Skeletal muscle cell (primary cell): ENCODE results near the gene ARHGAP18.
A peak's percentile ranks its signal among the peaks of the same experiment; 100 is the strongest.

Source experiments
- DNase-seq: peaks from one replicate; pipeline ENCODE4 v3.0.0-alpha.2; 2010; ENCODE audit warnings: low read depth
- H3K4me3 ChIP-seq: 2 replicates; pipeline ENCODE4 v1.5.1; 2011; ENCODE audit warnings: low read depth, mild to moderate bottlenecking, control low read depth, low read length, moderate library complexity

Gene ARHGAP18

GRCh38 chr6:129726650-129727049, 16.7 kb upstream of the ARHGAP18 start:
- H3K4me3 ChIP-seq = no peak overlapping the region
- no peak for DNase-seq

DNA sequence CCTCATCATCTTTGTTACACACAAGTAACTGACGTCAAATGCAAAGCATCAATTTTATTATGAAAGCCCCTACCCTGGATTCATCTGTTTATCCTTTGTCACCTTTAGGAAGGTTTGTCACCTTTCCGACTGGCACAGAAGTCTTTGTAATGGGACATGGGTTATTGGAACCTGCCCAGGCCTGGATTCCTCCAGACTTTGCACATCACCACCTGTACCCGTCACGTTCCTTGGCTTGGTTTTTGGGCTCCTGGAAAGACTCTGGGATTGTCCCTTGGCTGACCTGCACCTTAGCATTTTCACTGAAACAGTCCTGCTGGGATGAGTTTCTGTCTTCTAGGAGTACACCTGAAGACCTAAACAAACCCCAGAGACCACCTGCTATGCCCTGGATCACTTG, 15.4 kb upstream of the ARHGAP18 start:
- no peak for DNase-seq
- H3K4me3 ChIP-seq = no peak overlapping the region

- no peak for DNase-seq
- no peak overlapping the region for H3K4me3 ChIP-seq
Measured at GRCh38 chr6:129719692-129720091, 9.7 kb upstream of the ARHGAP18 start.

GRCh38 chr6:129717277-129717676, 7.3 kb upstream of the ARHGAP18 start:
- no peak for DNase-seq
- no peak overlapping the region for H3K4me3 ChIP-seq

DNA sequence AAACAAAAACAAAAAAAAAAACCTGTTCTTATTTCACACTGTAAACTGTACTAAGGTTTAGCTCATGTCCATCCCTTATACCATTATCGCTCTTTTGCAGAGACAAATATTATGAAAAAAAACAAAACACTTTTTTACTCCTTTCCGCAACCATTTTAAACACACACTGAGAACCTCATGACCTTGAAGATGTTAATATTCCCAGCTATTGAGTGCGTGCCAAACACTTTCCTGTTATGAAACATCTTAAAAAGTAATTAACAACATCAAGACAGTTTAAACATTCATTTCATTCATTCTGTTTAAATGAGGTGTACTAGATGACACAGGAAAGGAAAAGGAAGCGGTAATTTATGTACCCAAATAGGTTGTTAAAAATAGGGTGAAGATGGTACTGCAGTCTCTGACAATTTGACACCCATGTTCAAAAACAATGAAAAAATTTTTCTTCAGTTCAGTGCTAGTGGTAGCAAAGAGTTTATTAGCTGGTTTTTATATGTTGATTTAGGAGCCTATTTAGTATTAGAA, 3.9 kb upstream of the ARHGAP18 start:
- DNase-seq = no peak
- H3K4me3 ChIP-seq = no peak overlapping the region

GRCh38 chr6:129711271-129711631, 1.3 kb upstream of the ARHGAP18 start:
- DNase-seq = no peak
- H3K4me3 ChIP-seq = no peak overlapping the region

- H3K4me3 ChIP-seq = peak overlapping the region; percentile 68
- no peak for DNase-seq
Measured at GRCh38 chr6:129710450-129711270, 683 bp upstream of the ARHGAP18 start.

- DNase-seq = peak; percentile 37
- H3K4me3 ChIP-seq = peak overlapping the region; percentile 68
Measured at GRCh38 chr6:129709196-129709768, 695 bp downstream of the ARHGAP18 start.

GRCh38 chr6:129708496-129709195, 1.3 kb downstream of the ARHGAP18 start:
- DNase-seq = no peak
- H3K4me3 ChIP-seq = peak overlapping the region; percentile 68

DNA sequence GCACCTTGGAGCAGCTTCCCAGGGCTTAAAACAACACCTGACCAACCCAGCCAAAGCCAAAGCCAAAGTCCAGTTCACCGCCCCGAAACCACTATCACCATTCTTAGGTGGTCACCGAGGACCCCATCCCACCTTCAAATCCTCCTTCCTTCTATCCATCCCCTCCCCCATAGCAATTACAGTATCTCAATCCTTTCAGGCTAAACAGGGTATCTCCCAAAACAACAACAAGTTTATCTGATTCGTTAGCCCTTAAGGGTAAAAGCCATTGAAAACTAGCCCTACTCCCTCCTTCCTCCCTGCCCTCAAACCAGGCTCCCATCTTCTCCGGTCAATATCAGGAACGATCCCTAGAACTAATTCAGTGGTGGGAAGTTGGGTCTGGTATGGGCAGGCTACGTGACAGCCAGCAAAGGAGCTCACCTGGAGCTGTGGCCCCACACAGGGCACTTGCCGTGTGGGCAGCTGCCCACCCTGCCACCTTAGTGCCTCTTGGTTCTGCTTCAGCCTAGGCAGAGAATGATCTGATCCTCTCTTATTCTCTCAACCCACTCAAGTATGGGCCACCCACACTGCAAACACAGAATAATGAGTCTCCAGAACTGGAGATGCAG, 2.0 kb downstream of the ARHGAP18 start:
- no peak for DNase-seq
- peak overlapping the region; percentile 68 for H3K4me3 ChIP-seq

- H3K4me3 ChIP-seq = no peak overlapping the region
- no peak for DNase-seq
Measured at GRCh38 chr6:129707028-129707427, 2.9 kb downstream of the ARHGAP18 start.

DNA sequence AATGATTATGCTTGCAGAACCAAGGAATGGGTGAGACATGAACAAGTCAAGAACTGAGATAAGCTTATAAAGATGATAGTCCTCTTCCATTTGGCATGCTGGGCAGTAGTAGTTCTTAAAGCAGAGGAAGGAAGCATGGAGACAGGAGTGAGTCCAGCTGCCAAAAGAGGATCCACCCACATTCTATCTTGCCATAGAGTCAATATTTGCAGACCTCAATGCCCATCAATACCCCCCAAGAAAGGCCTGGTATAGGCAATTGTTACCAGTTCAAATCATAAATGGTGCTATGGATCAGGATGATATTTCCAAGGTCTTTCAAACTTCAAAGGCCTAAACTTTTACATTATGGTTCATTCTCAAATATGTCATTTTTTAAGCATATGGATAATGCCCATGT, 4.8 kb downstream of the ARHGAP18 start:
- DNase-seq = no peak
- H3K4me3 ChIP-seq = no peak overlapping the region

- no peak overlapping the region for H3K4me3 ChIP-seq
- no peak for DNase-seq
Measured at GRCh38 chr6:129704708-129705107, 5.3 kb downstream of the ARHGAP18 start.

DNA sequence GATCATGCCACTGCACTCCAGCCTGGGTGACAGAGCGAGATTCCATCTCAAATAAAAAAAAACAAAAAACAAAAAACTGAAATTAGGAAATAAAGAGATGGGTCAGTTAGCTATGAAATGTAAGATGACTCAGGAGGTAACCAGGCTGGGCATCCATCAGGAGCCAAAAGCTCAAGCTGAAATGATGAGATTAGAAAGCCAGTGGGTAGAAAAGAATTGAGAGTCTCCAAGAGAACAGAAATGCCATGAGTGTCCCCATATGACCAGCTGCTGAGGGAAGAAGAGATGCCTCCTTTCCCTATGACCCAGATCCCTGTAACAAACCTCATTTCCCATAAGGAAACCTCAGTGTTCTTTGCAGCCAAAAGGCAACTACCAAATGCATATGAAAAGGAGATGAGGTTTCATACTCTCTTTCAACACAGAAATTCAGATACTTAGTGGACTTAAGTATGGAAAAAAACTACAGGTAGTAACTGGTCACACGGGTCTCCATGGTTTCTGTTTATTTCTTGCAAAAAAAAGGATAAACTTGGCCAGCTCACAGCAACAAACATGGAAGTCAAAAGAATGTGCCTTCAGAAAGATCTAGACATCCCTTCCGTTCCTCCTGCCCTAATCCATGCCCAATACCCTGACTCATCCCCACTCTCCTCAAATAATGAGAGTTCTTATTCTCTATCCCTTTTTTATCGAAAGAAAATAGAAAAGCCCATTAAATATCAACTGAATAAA, 8.1 kb downstream of the ARHGAP18 start:
- peak; percentile 52 for DNase-seq
- no peak overlapping the region for H3K4me3 ChIP-seq

DNA sequence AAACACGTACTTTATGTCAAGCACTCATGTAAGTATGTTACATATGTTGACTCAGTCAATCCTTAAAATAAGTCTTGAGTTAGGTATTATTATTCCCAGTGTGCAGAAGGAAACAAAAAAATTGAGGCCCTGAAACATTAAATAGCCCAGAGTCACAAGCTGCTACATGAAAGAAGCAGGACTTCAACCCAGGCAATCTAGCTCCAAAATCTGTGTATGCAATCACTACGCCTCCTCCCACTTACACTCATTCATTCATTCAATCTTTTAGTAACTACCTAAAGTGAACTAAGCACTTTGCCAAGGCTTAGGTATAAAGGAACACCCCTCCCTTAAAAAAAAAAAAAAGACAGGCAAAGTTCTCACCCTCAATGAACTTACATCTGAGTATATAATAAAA, 9.3 kb downstream of the ARHGAP18 start:
- H3K4me3 ChIP-seq = no peak overlapping the region
- DNase-seq = no peak

GRCh38 chr6:129699659-129700058, 10.3 kb downstream of the ARHGAP18 start:
- no peak for DNase-seq
- H3K4me3 ChIP-seq = no peak overlapping the region

DNA sequence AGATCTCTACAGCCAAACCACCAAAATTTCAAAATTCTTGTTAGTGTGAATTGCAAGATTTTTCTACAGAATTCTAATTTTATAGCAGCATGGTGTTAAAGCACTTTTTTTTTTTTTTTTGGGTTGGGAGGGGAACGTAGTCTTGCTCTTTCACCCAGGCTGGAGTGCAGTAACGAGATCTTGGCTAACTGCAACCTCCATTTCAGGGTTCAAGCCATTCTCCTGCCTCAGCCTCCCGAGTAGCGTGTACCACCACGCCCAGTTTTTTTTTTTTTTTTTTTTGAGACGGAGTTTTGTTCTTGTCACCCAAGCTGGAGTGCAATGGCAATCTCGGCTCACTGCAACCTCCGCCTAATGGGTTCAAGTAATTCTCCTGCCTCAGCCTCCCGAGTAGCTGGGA, 11.5 kb downstream of the ARHGAP18 start:
- H3K4me3 ChIP-seq = no peak overlapping the region
- DNase-seq = no peak

GRCh38 chr6:129697788-129698187, 12.2 kb downstream of the ARHGAP18 start:
- no peak for DNase-seq
- H3K4me3 ChIP-seq = no peak overlapping the region

DNA sequence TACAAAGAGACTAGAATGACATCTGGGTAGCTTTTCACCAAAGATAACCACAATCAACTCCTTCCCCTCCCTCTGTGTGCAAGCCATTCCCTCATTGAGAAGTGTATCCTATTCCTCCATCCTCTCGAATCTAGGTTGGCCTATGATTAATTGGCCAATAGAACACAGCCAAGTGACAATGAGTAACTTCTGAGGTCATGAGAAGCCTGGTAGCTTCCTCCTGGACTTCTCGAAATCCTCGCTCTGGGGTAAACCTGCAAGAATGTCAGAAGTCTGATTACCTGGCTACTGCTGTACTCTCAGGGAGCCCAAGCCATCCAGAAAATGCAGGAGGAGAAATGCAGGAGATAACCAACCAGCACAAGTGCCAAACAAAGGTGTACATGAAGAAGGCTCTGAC, 13.1 kb downstream of the ARHGAP18 start:
- H3K4me3 ChIP-seq = no peak overlapping the region
- DNase-seq = no peak
